ENCODE measurements around the gene CPXM2. TPM values are rescaled to one million over a fixed set of nuclear protein-coding genes. Genes with fewer than 3 reads are reported as not detected.

The CPXM2 gene
- polyA plus RNA-seq, 3 donors, result not detected

DNA sequence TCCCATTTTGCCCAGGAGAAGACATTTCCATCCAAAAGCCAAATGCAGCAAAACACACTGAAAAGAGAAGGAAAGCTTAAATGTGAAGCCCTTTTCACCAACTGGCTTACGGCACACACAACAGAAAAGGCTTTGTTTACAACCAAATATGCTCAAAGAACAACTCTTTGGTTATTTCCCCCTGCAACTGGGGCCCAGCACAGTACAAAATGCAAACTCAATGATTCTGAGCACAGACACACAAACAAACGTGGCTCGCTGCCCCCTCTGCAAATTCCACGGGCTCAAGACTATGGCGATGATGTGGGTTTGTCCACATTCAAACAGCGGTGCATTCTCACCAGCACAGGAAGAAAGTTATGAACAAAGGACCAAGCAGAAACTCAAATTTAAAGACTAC is 5.3 kb downstream of the CPXM2 start:
- no peaks in the 10 kb centered on the region for H3K36me3 ChIP-seq (replicated peaks in 1 of 2; ENCODE audit: control insufficient read depth in 1 of 2, insufficient read depth in 2 of 2, low read length in 2 of 2)
- H3K9me3 ChIP-seq (replicated peaks in 1 of 2; ENCODE audit: control insufficient read depth in 1 of 2, insufficient read depth in 1 of 2, low read length in 2 of 2), result peaks cover 0 to 6% of the 10 kb centered on the region in 2 donors
- H3K36me3 Mint-ChIP-seq, result no peaks in the 10 kb centered on the region
- no peaks in the 10 kb centered on the region for H4K20me1 ChIP-seq (ENCODE audit: insufficient read depth, low read length)
- TF ChIP-seq, protein P1, sequence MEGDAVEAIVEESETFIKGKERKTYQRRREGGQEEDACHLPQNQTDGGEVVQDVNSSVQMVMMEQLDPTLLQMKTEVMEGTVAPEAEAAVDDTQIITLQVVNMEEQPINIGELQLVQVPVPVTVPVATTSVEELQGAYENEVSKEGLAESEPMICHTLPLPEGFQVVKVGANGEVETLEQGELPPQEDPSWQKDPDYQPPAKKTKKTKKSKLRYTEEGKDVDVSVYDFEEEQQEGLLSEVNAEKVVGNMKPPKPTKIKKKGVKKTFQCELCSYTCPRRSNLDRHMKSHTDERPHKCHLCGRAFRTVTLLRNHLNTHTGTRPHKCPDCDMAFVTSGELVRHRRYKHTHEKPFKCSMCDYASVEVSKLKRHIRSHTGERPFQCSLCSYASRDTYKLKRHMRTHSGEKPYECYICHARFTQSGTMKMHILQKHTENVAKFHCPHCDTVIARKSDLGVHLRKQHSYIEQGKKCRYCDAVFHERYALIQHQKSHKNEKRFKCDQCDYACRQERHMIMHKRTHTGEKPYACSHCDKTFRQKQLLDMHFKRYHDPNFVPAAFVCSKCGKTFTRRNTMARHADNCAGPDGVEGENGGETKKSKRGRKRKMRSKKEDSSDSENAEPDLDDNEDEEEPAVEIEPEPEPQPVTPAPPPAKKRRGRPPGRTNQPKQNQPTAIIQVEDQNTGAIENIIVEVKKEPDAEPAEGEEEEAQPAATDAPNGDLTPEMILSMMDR (IDR thresholded peaks at IDR 0.05), result no peak
- H3K9me3 Mint-ChIP-seq, result peaks cover 0 to 2% (median 0%) of the 10 kb centered on the region in 7 donors
- WGBS (ENCODE audit: insufficient coverage), result 60% methylated on average over 2 of the region's 6 CpGs
- intact Hi-C loops (cut with micrococcal nuclease), result no loop called here
- no peak overlapping the region for H3K27ac ChIP-seq (ENCODE audit: low read depth in 1 of 2, low read length in 2 of 2)
- no peak overlapping the region for H3K4me3 ChIP-seq (replicated peaks in 1 of 3; ENCODE audit: low read depth in 2 of 3, low read length in 3 of 3)
- H3K4me2 ChIP-seq (replicated peaks; ENCODE audit: extremely low read depth, low read length, poor library complexity, severe bottlenecking), result no peak overlapping the region
- no peaks in the 10 kb centered on the region for H3K4me1 Mint-ChIP-seq
- DNase-seq, result no peak
- no peaks in the 10 kb centered on the region for H3K4me1 ChIP-seq (ENCODE audit: control insufficient read depth in 1 of 2, insufficient read depth in 2 of 2, low read length in 2 of 2)
- peaks cover 20 to 30% (median 22%) of the 10 kb centered on the region in 3 donors for H3K27me3 Mint-ChIP-seq (ENCODE audit: low read depth in 3 of 3)
- H3K27me3 ChIP-seq (ENCODE audit: control insufficient read depth in 2 of 2, insufficient read depth in 2 of 2, low read length in 2 of 2), result peaks cover 9 to 12% of the 10 kb centered on the region in 2 donors
- no peaks in the 10 kb centered on the region for H3K79me2 ChIP-seq (ENCODE audit: insufficient read depth, low read length)
- H3K27ac Mint-ChIP-seq, result no peak overlapping the region
- H2AFZ ChIP-seq (ENCODE audit: insufficient read depth, low read depth, low read length, poor library complexity, severe bottlenecking), result no peak overlapping the region
- H3K4me3 Mint-ChIP-seq, result no peak overlapping the region
- no peak overlapping the region for H3K9ac ChIP-seq (ENCODE audit: insufficient read depth, low read length, poor library complexity, severe bottlenecking)

DNA sequence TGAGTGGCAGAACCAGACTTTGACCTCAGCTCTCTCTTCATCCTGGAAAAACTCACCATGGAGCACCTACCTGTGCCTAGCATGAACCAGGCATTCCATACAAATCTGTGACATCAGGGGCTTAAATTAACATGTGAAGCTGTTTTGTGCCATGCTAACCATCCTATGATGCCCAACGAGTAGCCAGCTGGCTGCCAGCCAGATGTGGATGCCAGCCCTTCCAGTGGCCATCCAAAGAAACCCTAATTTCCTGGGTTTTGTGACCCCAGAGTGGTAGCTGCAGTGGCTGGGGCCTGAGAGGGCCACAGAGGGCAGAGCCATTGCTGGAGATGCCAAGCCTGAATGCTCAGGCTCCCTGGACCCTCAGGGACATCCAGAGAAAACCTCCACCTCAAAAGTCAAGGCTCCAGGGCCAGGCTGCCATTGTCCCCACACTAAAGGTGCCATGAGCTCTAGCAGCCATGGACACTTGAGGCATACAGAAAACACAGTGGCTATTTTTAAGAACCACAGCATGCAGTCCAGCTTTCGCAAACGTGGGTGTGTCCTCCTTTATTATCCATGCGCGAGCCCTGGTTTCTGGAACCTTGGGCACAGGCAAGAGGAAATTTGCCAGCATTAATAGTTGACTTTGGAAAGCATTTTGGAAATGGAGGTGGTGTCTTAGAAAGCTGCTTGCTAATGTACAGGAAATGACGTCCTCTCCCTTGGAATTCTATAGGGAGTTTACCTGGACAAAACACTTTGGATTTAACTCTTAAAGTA is 6.0 kb downstream of the CPXM2 start:
- no peak overlapping the region for H3K27ac ChIP-seq (ENCODE audit: low read depth in 1 of 2, low read length in 2 of 2)

More for the DNA sequence above, 6.0 kb downstream of the CPXM2 start:
- no peak for DNase-seq
- TF ChIP-seq, protein P1 (IDR thresholded peaks at IDR 0.05), result no peak
- H3K4me2 ChIP-seq (replicated peaks; ENCODE audit: extremely low read depth, low read length, poor library complexity, severe bottlenecking), result no peak overlapping the region
- H3K27me3 Mint-ChIP-seq (ENCODE audit: low read depth in 3 of 3), result peaks cover 13 to 23% (median 14%) of the 10 kb centered on the region in 3 donors
- peaks cover 0 to 2% (median 0%) of the 10 kb centered on the region in 7 donors for H3K9me3 Mint-ChIP-seq
- H3K9ac ChIP-seq (ENCODE audit: insufficient read depth, low read length, poor library complexity, severe bottlenecking), result no peak overlapping the region
- no peaks in the 10 kb centered on the region for H3K4me1 ChIP-seq (ENCODE audit: control insufficient read depth in 1 of 2, insufficient read depth in 2 of 2, low read length in 2 of 2)
- no peaks in the 10 kb centered on the region for H3K36me3 Mint-ChIP-seq
- H3K27me3 ChIP-seq (ENCODE audit: control insufficient read depth in 2 of 2, insufficient read depth in 2 of 2, low read length in 2 of 2), result peaks cover 5 to 7% of the 10 kb centered on the region in 2 donors
- no peaks in the 10 kb centered on the region for H3K36me3 ChIP-seq (replicated peaks in 1 of 2; ENCODE audit: control insufficient read depth in 1 of 2, insufficient read depth in 2 of 2, low read length in 2 of 2)
- peaks cover 0 to under 1% of the 10 kb centered on the region in 2 donors for H3K9me3 ChIP-seq (replicated peaks in 1 of 2; ENCODE audit: control insufficient read depth in 1 of 2, insufficient read depth in 1 of 2, low read length in 2 of 2)
- intact Hi-C loops (cut with micrococcal nuclease), result no loop called here
- no peak overlapping the region for H3K4me3 ChIP-seq (replicated peaks in 1 of 3; ENCODE audit: low read depth in 2 of 3, low read length in 3 of 3)
- H2AFZ ChIP-seq (ENCODE audit: insufficient read depth, low read depth, low read length, poor library complexity, severe bottlenecking), result no peak overlapping the region
- H3K4me1 Mint-ChIP-seq, result no peaks in the 10 kb centered on the region
- WGBS (ENCODE audit: insufficient coverage), result 98% methylated on average over 4 of the region's 6 CpGs
- no peak overlapping the region for H3K27ac Mint-ChIP-seq
- H4K20me1 ChIP-seq (ENCODE audit: insufficient read depth, low read length), result no peaks in the 10 kb centered on the region
- H3K4me3 Mint-ChIP-seq, result no peak overlapping the region
- no peaks in the 10 kb centered on the region for H3K79me2 ChIP-seq (ENCODE audit: insufficient read depth, low read length)
